ENCODE measurements around the gene UTP25. TPM values are rescaled to one million over a fixed set of nuclear protein-coding genes. Genes with fewer than 3 reads are reported as not detected.

The UTP25 gene
- total and polyA plus RNA-seq, 2 of the 4 experiments (the other 2 are of a cell fraction): 7.1 to 17.4 TPM

- Histone ChIP-seq H3K4ac (ENCODE audit: low read depth, low read length) (no peak overlapping the region), H2BK5ac (ENCODE audit: low read depth, low read length, poor library complexity, severe bottlenecking) (no peak overlapping the region), H3K4me1 (ENCODE audit: control insufficient read depth, insufficient read depth, low read length) (peaks cover 2% of the 10 kb centered on the region; the same call in 1 of the 2 replicates), H2BK20ac (ENCODE audit: low read depth, low read length) (no peak overlapping the region), H2BK120ac (ENCODE audit: low read depth, low read length) (no peak overlapping the region), H3K4me2 (ENCODE audit: low read depth, low read length) (no peak overlapping the region), H4K91ac (ENCODE audit: insufficient read depth, low read depth, low read length) (no peak overlapping the region), H3K27ac (ENCODE audit: insufficient read depth, low read length) (no peak overlapping the region), H2BK15ac (ENCODE audit: low read depth, low read length) (no peak overlapping the region), H3K4me3 (ENCODE audit: insufficient read depth, low read depth, low read length) (no peak overlapping the region), H2AK9ac (replicated peaks; ENCODE audit: low read depth, low read length, poor library complexity) (no peak overlapping the region), H3K9me1 (ENCODE audit: insufficient read depth, low read length) (no peaks in the 10 kb centered on the region), H2AK5ac (ENCODE audit: low read depth, low read length) (no peak overlapping the region), H4K20me1 (ENCODE audit: insufficient read depth, low read length) (no peaks in the 10 kb centered on the region), H3K56ac (ENCODE audit: extremely low read depth, insufficient read depth, low read length) (no peak overlapping the region), H4K5ac (ENCODE audit: low read depth, low read length) (no peak overlapping the region), H3K36me3 (ENCODE audit: control insufficient read depth, insufficient read depth, low read length) (no peaks in the 10 kb centered on the region), H2AFZ (replicated peaks; ENCODE audit: low read length, poor library complexity) (no peak overlapping the region), H3K9me3 (ENCODE audit: control insufficient read depth, insufficient read depth, low read length) (peaks cover 3% of the 10 kb centered on the region), H3K14ac (replicated peaks; ENCODE audit: low read depth, low read length) (no peak overlapping the region), H3K23ac (ENCODE audit: low read depth, low read length) (no peak overlapping the region), H3K79me1 (ENCODE audit: low read depth in 1 of 2, low read length in 2 of 2) (no peaks in the 10 kb centered on the region), H4K8ac (ENCODE audit: low read depth in 2 of 2, low read length in 2 of 2) (no peak overlapping the region), H3K18ac (ENCODE audit: low read depth, low read length) (no peak overlapping the region), H3K27me3 (ENCODE audit: control insufficient read depth, insufficient read depth, low read length) (no peaks in the 10 kb centered on the region), H3K9ac (ENCODE audit: low read depth, low read length) (no peak overlapping the region)
- in situ Hi-C loops (cut with MboI; ENCODE audit: low sequenced_read_pairs): loop anchor here (5.0 to 25.0 kb wide), 2 partner anchors 118 to 443 kb away; no protein-coding TSS in a partner anchor
- WGBS, 2 experiments (ENCODE audit: extremely low coverage in 2 of 2, insufficient read length in 1 of 2): no CpG with 5 or more reads among the region's 2 CpGs
- BruUV-seq (replicated peaks): no TSS peak
- dilution Hi-C loops (cut with HindIII; ENCODE audit: low sequenced_read_pairs, unreplicated experiment): no loop called here
- ATAC-seq (ENCODE audit: low read depth): no peak
- POLR2A ChIA-PET (ENCODE audit: unreplicated experiment): no interaction called here
- no peak for DNase-seq
- intact Hi-C loops (cut with micrococcal nuclease): no loop called here
- CTCF ChIA-PET: interaction anchor here (1.3 kb wide), 1 partner anchor 9 kb away, joined by 5 read pairs; no protein-coding TSS in a partner anchor
- TF ChIP-seq ELK1 (IDR thresholded peaks at IDR 0.05; ENCODE audit: borderline replicate concordance, low read depth, low read length): no peak
- TF ChIP-seq FOS (IDR thresholded peaks at IDR 0.05; ENCODE audit: low read depth, low read length): no peak
- TF ChIP-seq MAZ (IDR thresholded peaks at IDR 0.05; ENCODE audit: borderline replicate concordance, low read depth, low read length): no peak
- no peak for TF ChIP-seq POLR2A (IDR thresholded peaks at IDR 0.05; ENCODE audit: low read depth, low read length)
- TF ChIP-seq BHLHE40 (IDR thresholded peaks at IDR 0.05; ENCODE audit: low read depth, low read length): no peak
- no peak for TF ChIP-seq MXI1 (IDR thresholded peaks at IDR 0.05; ENCODE audit: borderline replicate concordance, low read depth, low read length)
- no peak for TF ChIP-seq RAD21 (IDR thresholded peaks at IDR 0.05; ENCODE audit: low read length)
- TF ChIP-seq RFX5 (IDR thresholded peaks at IDR 0.05; ENCODE audit: low read depth, low read length): no peak
- no peak for TF ChIP-seq CHD1 (IDR thresholded peaks at IDR 0.05; ENCODE audit: low read depth, low read length)
- TF ChIP-seq CEBPB (IDR thresholded peaks at IDR 0.05; ENCODE audit: low read depth, low read length): no peak
- no peak for TF ChIP-seq MAFK (IDR thresholded peaks at IDR 0.05; ENCODE audit: low read depth, low read length)
- TF ChIP-seq RCOR1 (IDR thresholded peaks at IDR 0.05; ENCODE audit: insufficient replicate concordance, low read length): no peak
- no peak for TF ChIP-seq CTCF (conservative IDR thresholded peaks at IDR 0.05; ENCODE audit: low read depth, low read length)
- no peak for TF ChIP-seq USF2 (IDR thresholded peaks at IDR 0.05; ENCODE audit: low read depth, low read length)
- no peak for TF ChIP-seq NFE2L2 (IDR thresholded peaks at IDR 0.05; ENCODE audit: low read depth, low read length)
Observed at GRCh38 chr1:209869291-209870149, 41.7 kb downstream of the UTP25 start.
